HepG2 (cell line): ENCODE results near the gene RASSF4. TPM values are rescaled to one million over a fixed set of nuclear protein-coding genes. Genes with fewer than 3 reads are reported as not detected.

Experiments used
- ASH2L ChIP-seq: fragments of 300-600, 200-600 bp; sonication (generic); IDR thresholded peaks from 2 replicates; pipeline ENCODE4 v1.7.0; 2017; ENCODE audit warnings: low read depth, mild to moderate bottlenecking, moderate library complexity, mixed read lengths, low read length; ENCODE audit not compliant: insufficient read length
- BCL6 ChIP-seq: IDR thresholded peaks from 2 replicates; pipeline ENCODE4 v1.6.1; 2016; ENCODE audit warnings: missing genetic modification reagents, missing compliant biosample characterization
- DMTF1 ChIP-seq: sonication (generic); formaldehyde crosslinking; IDR thresholded peaks from 2 replicates; pipeline ENCODE4 v1.4.0; 2020; ENCODE audit warnings: mild to moderate bottlenecking, missing genetic modification reagents
- ETV5 ChIP-seq: IDR thresholded peaks from 2 replicates; pipeline ENCODE4 v1.6.1; 2018; ENCODE audit warnings: missing biosample characterization, missing genetic modification reagents, inconsistent platforms, borderline replicate concordance
- GATA4 ChIP-seq: sonication (generic); IDR thresholded peaks from 2 replicates; pipeline ENCODE4 v1.6.1; 2016; ENCODE audit warnings: antibody characterized with exemption, low read depth, borderline replicate concordance
- GATAD1 ChIP-seq: IDR thresholded peaks from 2 replicates; pipeline ENCODE4 v1.6.1; 2016; ENCODE audit warnings: missing genetic modification reagents, missing compliant biosample characterization
- HDAC2 ChIP-seq: sonication (generic); formaldehyde crosslinking; IDR thresholded peaks from 2 replicates; pipeline ENCODE4 v1.4.0; 2020; ENCODE audit warnings: missing genetic modification reagents
- HMG20A ChIP-seq: IDR thresholded peaks from 2 replicates; pipeline ENCODE4 v1.6.1; 2016; ENCODE audit warnings: borderline replicate concordance
- JDP2 ChIP-seq: sonication (generic); formaldehyde crosslinking; IDR thresholded peaks from 2 replicates; pipeline ENCODE4 v1.8.1; 2022; ENCODE audit warnings: missing genetic modification reagents, borderline replicate concordance
- MED1 ChIP-seq: sonication (generic); formaldehyde crosslinking; IDR thresholded peaks from 2 replicates; pipeline ENCODE4 v1.4.0; 2020; ENCODE audit warnings: missing genetic modification reagents
- MED13 ChIP-seq: sonication (generic); formaldehyde crosslinking; IDR thresholded peaks from 2 replicates; pipeline ENCODE4 v1.5.0; 2020; ENCODE audit warnings: missing genetic modification reagents
- POGZ ChIP-seq: sonication (generic); formaldehyde crosslinking; IDR thresholded peaks from 2 replicates; pipeline ENCODE4 v1.4.0; 2020; ENCODE audit warnings: mild to moderate bottlenecking, missing genetic modification reagents
- POLR2A ChIP-seq, 2 experiments: IDR thresholded peaks; 2 replicates each; pipeline ENCODE4 v1.6.1; 2011; ENCODE audit warnings: low read depth in 2 of 2, low read length in 2 of 2, mild to moderate bottlenecking in 1 of 2, moderate library complexity in 1 of 2; ENCODE audit not compliant: insufficient read depth in 1 of 2
- SOX5 ChIP-seq: IDR thresholded peaks from 2 replicates; pipeline ENCODE4 v1.6.1; 2016; ENCODE audit warnings: borderline replicate concordance
- STAT5B ChIP-seq: sonication (generic); formaldehyde crosslinking; IDR thresholded peaks from 2 replicates; pipeline ENCODE4 v1.4.0; 2020; ENCODE audit warnings: missing genetic modification reagents
- TEAD3 ChIP-seq: optimal IDR thresholded peaks from 2 replicates; pipeline ENCODE3; 2016; ENCODE audit warnings: borderline replicate concordance
- TGIF2 ChIP-seq: IDR thresholded peaks from 2 replicates; pipeline ENCODE4 v1.6.1; 2016; ENCODE audit warnings: control low read depth, missing compliant biosample characterization
- ZFP36L1 ChIP-seq: sonication (generic); formaldehyde crosslinking; IDR thresholded peaks from 2 replicates; pipeline ENCODE4 v1.8.0; 2022; ENCODE audit warnings: mild to moderate bottlenecking, missing genetic modification reagents, moderate library complexity
- ZKSCAN8 ChIP-seq: IDR thresholded peaks from 2 replicates; pipeline ENCODE4 v1.6.1; 2016; ENCODE audit warnings: borderline replicate concordance, missing genetic modification reagents, missing compliant biosample characterization
- ZNF558 ChIP-seq: sonication (generic); formaldehyde crosslinking; IDR thresholded peaks from 2 replicates; pipeline ENCODE4 v1.9.0; 2022; ENCODE audit warnings: mild to moderate bottlenecking, missing genetic modification reagents, borderline replicate concordance
- ZNF839 ChIP-seq: sonication (generic); formaldehyde crosslinking; IDR thresholded peaks from 2 replicates; pipeline ENCODE4 v1.4.0; 2020; ENCODE audit warnings: missing genetic modification reagents, mild to moderate bottlenecking, borderline replicate concordance
- polyA plus RNA-seq, 8 experiments: library from polyadenylated mRNA; depleted of rRNA in 3 of 8; stranded (reverse) in 7 of 8; unstranded in 1 of 8; fragments of >200 nt; fragmentation: Illumina TruSeq in 4 of 8; extraction: Trizol in 4 of 8; gene quantifications; 2 replicates each; pipeline versions ENCODE4 v1.2.1 to v1.2.3, GENCODE V29; 2011 to 2016; ENCODE audit warnings: low read depth in 4 of 8, missing spikeins in 1 of 8, mixed read lengths in 1 of 8; ENCODE audit not compliant: insufficient read depth in 1 of 8
- total RNA-seq, 5 experiments: library from RNA; depleted of rRNA; stranded (reverse); fragments of >200 nt; fragmentation: Illumina TruSeq; extraction: Trizol; gene quantifications; 2 replicates each; pipeline ENCODE4 v1.2.3, GENCODE V29; 2016; ENCODE audit warnings: low read depth in 1 of 5
- TF ChIP-seq, protein P1 (sequence below): sonication (generic); formaldehyde crosslinking; IDR thresholded peaks from 2 replicates; pipeline ENCODE4 v1.5.1; 2020; ENCODE audit warnings: mild to moderate bottlenecking, missing genetic modification reagents, borderline replicate concordance
- TF ChIP-seq, protein P2 (sequence below): sonication (generic); formaldehyde crosslinking; IDR thresholded peaks from 2 replicates; pipeline ENCODE4 v1.8.0; 2023; ENCODE audit warnings: mild to moderate bottlenecking, missing genetic modification reagents

Gene RASSF4
- total and polyA plus RNA-seq, 2 of the 13 experiments (the other 11 are each of a cell fraction or from before 2014, with no cell fraction given): 34.0 to 51.7 TPM

GRCh38 chr10:44939691-44940401 lies 19.8 kb upstream of the RASSF4 start (continued):
- TF ChIP-seq ZFP36L1: no peak
- TF ChIP-seq TEAD3 (CRISPR knock-in tag): peak; percentile 36
- peak; percentile 74; the same call in 1 of the 2 replicates for TF ChIP-seq SOX5 (CRISPR knock-in tag)
- peak; percentile 27 for TF ChIP-seq ASH2L
- TF ChIP-seq DMTF1 (CRISPR knock-in tag): no peak
- peak; percentile 38; the same call in 1 of the 2 replicates for TF ChIP-seq GATAD1
- peak; percentile 78 for TF ChIP-seq MED1 (CRISPR knock-in tag)
- TF ChIP-seq STAT5B (CRISPR knock-in tag): no peak
- TF ChIP-seq GATA4: peak; percentile 58; the same call in 1 of the 2 replicates
- TF ChIP-seq, protein P1, sequence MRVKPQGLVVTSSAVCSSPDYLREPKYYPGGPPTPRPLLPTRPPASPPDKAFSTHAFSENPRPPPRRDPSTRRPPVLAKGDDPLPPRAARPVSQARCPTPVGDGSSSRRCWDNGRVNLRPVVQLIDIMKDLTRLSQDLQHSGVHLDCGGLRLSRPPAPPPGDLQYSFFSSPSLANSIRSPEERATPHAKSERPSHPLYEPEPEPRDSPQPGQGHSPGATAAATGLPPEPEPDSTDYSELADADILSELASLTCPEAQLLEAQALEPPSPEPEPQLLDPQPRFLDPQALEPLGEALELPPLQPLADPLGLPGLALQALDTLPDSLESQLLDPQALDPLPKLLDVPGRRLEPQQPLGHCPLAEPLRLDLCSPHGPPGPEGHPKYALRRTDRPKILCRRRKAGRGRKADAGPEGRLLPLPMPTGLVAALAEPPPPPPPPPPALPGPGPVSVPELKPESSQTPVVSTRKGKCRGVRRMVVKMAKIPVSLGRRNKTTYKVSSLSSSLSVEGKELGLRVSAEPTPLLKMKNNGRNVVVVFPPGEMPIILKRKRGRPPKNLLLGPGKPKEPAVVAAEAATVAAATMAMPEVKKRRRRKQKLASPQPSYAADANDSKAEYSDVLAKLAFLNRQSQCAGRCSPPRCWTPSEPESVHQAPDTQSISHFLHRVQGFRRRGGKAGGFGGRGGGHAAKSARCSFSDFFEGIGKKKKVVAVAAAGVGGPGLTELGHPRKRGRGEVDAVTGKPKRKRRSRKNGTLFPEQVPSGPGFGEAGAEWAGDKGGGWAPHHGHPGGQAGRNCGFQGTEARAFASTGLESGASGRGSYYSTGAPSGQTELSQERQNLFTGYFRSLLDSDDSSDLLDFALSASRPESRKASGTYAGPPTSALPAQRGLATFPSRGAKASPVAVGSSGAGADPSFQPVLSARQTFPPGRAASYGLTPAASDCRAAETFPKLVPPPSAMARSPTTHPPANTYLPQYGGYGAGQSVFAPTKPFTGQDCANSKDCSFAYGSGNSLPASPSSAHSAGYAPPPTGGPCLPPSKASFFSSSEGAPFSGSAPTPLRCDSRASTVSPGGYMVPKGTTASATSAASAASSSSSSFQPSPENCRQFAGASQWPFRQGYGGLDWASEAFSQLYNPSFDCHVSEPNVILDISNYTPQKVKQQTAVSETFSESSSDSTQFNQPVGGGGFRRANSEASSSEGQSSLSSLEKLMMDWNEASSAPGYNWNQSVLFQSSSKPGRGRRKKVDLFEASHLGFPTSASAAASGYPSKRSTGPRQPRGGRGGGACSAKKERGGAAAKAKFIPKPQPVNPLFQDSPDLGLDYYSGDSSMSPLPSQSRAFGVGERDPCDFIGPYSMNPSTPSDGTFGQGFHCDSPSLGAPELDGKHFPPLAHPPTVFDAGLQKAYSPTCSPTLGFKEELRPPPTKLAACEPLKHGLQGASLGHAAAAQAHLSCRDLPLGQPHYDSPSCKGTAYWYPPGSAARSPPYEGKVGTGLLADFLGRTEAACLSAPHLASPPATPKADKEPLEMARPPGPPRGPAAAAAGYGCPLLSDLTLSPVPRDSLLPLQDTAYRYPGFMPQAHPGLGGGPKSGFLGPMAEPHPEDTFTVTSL (CRISPR knock-in tag): peak; percentile 58; the same call in 1 of the 2 replicates
- TF ChIP-seq ZNF839 (CRISPR knock-in tag): no peak
- 0 out of 2 replicates have a peak, but pooled peaks have one; percentile 25 for TF ChIP-seq TGIF2 (CRISPR knock-in tag)
- peak; percentile 57 for TF ChIP-seq HDAC2 (CRISPR knock-in tag)
- no peak for TF ChIP-seq JDP2 (CRISPR knock-in tag)
- no peak for TF ChIP-seq POLR2A (IDR thresholded peaks at IDR 0.05; ENCODE audit: insufficient read depth in 1 of 2, low read depth in 2 of 2, low read length in 2 of 2)
- TF ChIP-seq ETV5 (CRISPR knock-in tag): peak; percentile 61; the same call in 1 of the 2 replicates
- 0 out of 2 replicates have a peak, but pooled peaks have one; percentile 34 for TF ChIP-seq ZKSCAN8 (CRISPR knock-in tag)
- no peak for TF ChIP-seq MED13 (CRISPR knock-in tag)
- TF ChIP-seq, protein P2, sequence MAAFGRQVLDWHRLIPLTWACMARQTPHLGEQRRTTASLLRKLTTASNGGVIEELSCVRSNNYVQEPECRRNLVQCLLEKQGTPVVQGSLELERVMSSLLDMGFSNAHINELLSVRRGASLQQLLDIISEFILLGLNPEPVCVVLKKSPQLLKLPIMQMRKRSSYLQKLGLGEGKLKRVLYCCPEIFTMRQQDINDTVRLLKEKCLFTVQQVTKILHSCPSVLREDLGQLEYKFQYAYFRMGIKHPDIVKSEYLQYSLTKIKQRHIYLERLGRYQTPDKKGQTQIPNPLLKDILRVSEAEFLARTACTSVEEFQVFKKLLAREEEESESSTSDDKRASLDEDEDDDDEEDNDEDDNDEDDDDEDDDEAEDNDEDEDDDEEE (CRISPR knock-in tag): no peak
- TF ChIP-seq BCL6 (CRISPR knock-in tag): peak; percentile 91
- no peak for TF ChIP-seq ZNF558 (CRISPR knock-in tag)
- peak; percentile 85; the same call in 1 of the 2 replicates for TF ChIP-seq HMG20A (CRISPR knock-in tag)
- TF ChIP-seq POGZ: peak; percentile 35; the same call in 1 of the 2 replicates
